AG10803 (cell line): ENCODE data around the gene CCDC33.
A peak's percentile ranks its signal among the peaks of the same experiment; 100 is the strongest.

Experiments
- DNase-seq: peaks from one replicate; pipeline ENCODE4 v3.0.0; 2010; ENCODE audit warnings: low read depth
- H3K4me3 ChIP-seq: 2 replicates; pipeline ENCODE4 v1.5.1; 2011; ENCODE audit warnings: mild to moderate bottlenecking, low read length, control low read depth
- CTCF ChIP-seq: conservative IDR thresholded peaks from 2 replicates; pipeline ENCODE4 v1.5.1; 2011; ENCODE audit warnings: mild to moderate bottlenecking, low read length, control low read depth, inconsistent platforms

Gene CCDC33

GRCh38 chr15:74364936-74365597 is 128.9 kb downstream of the CCDC33 start:
- DNase-seq, result no peak
- H3K4me3 ChIP-seq, result peak overlapping the region; percentile 64
- TF ChIP-seq CTCF, result no peak

GRCh38 chr15:74365598-74366445 is 129.7 kb downstream of the CCDC33 start:
- DNase-seq, result peak; percentile 67
- no peak for TF ChIP-seq CTCF
- H3K4me3 ChIP-seq, result peak overlapping the region; percentile 64

- no peak for TF ChIP-seq CTCF
- DNase-seq, result no peak
- H3K4me3 ChIP-seq, result no peak within 1 kb of the TSS
These were observed 131.2 kb downstream of the CCDC33 start, which contains the start of gene CYP11A1 for GRCh38 chr15:74367296-74367854. CYP11A1 (minus strand) TSS chr15:74367646; CDS start chr15:74367585, 61 bp downstream.

GRCh38 chr15:74368121-74368520 is 132.0 kb downstream of the CCDC33 start:
- no peak for DNase-seq
- no peak for TF ChIP-seq CTCF
- no peak overlapping the region for H3K4me3 ChIP-seq

GRCh38 chr15:74369084-74369745 is 133.1 kb downstream of the CCDC33 start:
- no peak overlapping the region for H3K4me3 ChIP-seq
- DNase-seq, result no peak
- no peak for TF ChIP-seq CTCF

- no peak for TF ChIP-seq CTCF
- DNase-seq, result no peak
- H3K4me3 ChIP-seq, result no peak overlapping the region
These were observed 133.6 kb downstream of the CCDC33 start for GRCh38 chr15:74369756-74370155.
